Measurements from ENCODE around the gene APOBEC3G.
"Not testable (repeated sequence)": the region's sequence is repeated elsewhere in the genome, so short reads cannot be mapped to it uniquely, and the experiment has no call there.

APOBEC3G gene

GRCh38 chr22:39068033-39068785 is 8.9 kb upstream of the APOBEC3G start:
- no peak for DNase-seq

GRCh38 chr22:39070186-39070585 is 6.9 kb upstream of the APOBEC3G start:
- DNase-seq = no peak

- not testable (repeated sequence) for DNase-seq
Measured at GRCh38 chr22:39072581-39072981, 4.5 kb upstream of the APOBEC3G start.

- no peak for DNase-seq
Measured at GRCh38 chr22:39073981-39074380, 3.1 kb upstream of the APOBEC3G start.

GRCh38 chr22:39076155-39077025 is 685 bp upstream of the APOBEC3G start:
- DNase-seq = not testable (repeated sequence)

- not testable (repeated sequence) for DNase-seq
Measured at GRCh38 chr22:39077912-39078311, 837 bp downstream of the APOBEC3G start.

- DNase-seq = no peak
Measured at GRCh38 chr22:39078329-39078728, 1.3 kb downstream of the APOBEC3G start.

GRCh38 chr22:39079054-39079637 is 2.1 kb downstream of the APOBEC3G start:
- DNase-seq = not testable (repeated sequence)

GRCh38 chr22:39080052-39080762 is 3.1 kb downstream of the APOBEC3G start:
- no peak for DNase-seq

- DNase-seq = no peak
Measured at GRCh38 chr22:39081016-39081415, 3.9 kb downstream of the APOBEC3G start.

- DNase-seq = no peak
Measured at GRCh38 chr22:39081598-39081997, 4.5 kb downstream of the APOBEC3G start.

- DNase-seq = no peak
Measured at GRCh38 chr22:39083212-39084165, 6.4 kb downstream of the APOBEC3G start.

GRCh38 chr22:39084666-39085065 is 7.6 kb downstream of the APOBEC3G start:
- DNase-seq = no peak

- DNase-seq = no peak
Measured at GRCh38 chr22:39087098-39087497, 10.0 kb downstream of the APOBEC3G start.

- DNase-seq = no peak
Measured at GRCh38 chr22:39087881-39088684, 11.0 kb downstream of the APOBEC3G start.

- DNase-seq = no peak
Measured at GRCh38 chr22:39088685-39089032, 11.6 kb downstream of the APOBEC3G start.

- DNase-seq = no peak
Measured at GRCh38 chr22:39089928-39090327, 12.9 kb downstream of the APOBEC3G start.

- no peak for DNase-seq
Measured at GRCh38 chr22:39090426-39091064, 13.5 kb downstream of the APOBEC3G start.

GRCh38 chr22:39091126-39092081 is 14.3 kb downstream of the APOBEC3G start:
- no peak for DNase-seq
